WERI-Rb-1 (cell line): ENCODE data around the gene PDLIM5.

ENCODE experiments used
- DNase-seq: peaks from one replicate; pipeline ENCODE4 v3.0.0-alpha.2; 2020
- H3K27ac ChIP-seq: fragments of 250-450 bp; sonication (Bioruptor Pico); 2 replicates; pipeline ENCODE4 v1.5.1; 2020; ENCODE audit warnings: mild to moderate bottlenecking, moderate library complexity
- H3K27me3 ChIP-seq: fragments of 250-450 bp; sonication (Bioruptor Pico); 2 replicates; pipeline ENCODE4 v1.5.1; 2021; ENCODE audit warnings: mild to moderate bottlenecking, low read depth, moderate library complexity; ENCODE audit not compliant: insufficient read depth, severe bottlenecking
- H3K36me3 ChIP-seq: fragments of 250-450 bp; sonication (Bioruptor Pico); 2 replicates; pipeline ENCODE4 v1.5.1; 2020; ENCODE audit warnings: mild to moderate bottlenecking, moderate library complexity
- H3K4me3 ChIP-seq: 2 replicates; pipeline ENCODE4 v1.5.1; 2011; ENCODE audit warnings: low read depth, mild to moderate bottlenecking, control low read depth, low read length
- H3K9me3 ChIP-seq: fragments of 250-450 bp; sonication (Bioruptor Pico); 2 replicates; pipeline ENCODE4 v1.5.1; 2021; ENCODE audit warnings: mild to moderate bottlenecking, moderate library complexity; ENCODE audit not compliant: severe bottlenecking
- CTCF ChIP-seq: IDR thresholded peaks from 2 replicates; pipeline ENCODE4 v1.5.1; 2011; ENCODE audit warnings: low read depth, mild to moderate bottlenecking, control low read depth, inconsistent platforms, low read length

Gene PDLIM5

GRCh38 chr4:94484818-94485217 is 33.1 kb downstream of the PDLIM5 start:
- TF ChIP-seq CTCF = no peak
- Histone ChIP-seq H3K4me3 (no peak overlapping the region), H3K9me3 (no peaks in the 10 kb centered on the region), H3K27me3 (no peaks in the 10 kb centered on the region), H3K36me3 (no peaks in the 10 kb centered on the region), H3K27ac (no peak overlapping the region)
- no peak for DNase-seq

- H3K9me3 ChIP-seq = no peaks in the 10 kb centered on the region
- H3K36me3 ChIP-seq = no peaks in the 10 kb centered on the region
- DNase-seq = no peak
- no peaks in the 10 kb centered on the region for H3K27me3 ChIP-seq
- TF ChIP-seq CTCF = no peak
- no peak overlapping the region for H3K4me3 ChIP-seq
- no peak overlapping the region for H3K27ac ChIP-seq
These were observed 34.6 kb downstream of the PDLIM5 start for GRCh38 chr4:94486372-94486801.

- H3K36me3 ChIP-seq = no peaks in the 10 kb centered on the region
- no peaks in the 10 kb centered on the region for H3K27me3 ChIP-seq
- no peak overlapping the region for H3K4me3 ChIP-seq
- TF ChIP-seq CTCF = no peak
- no peak for DNase-seq
- H3K27ac ChIP-seq = no peak overlapping the region
- H3K9me3 ChIP-seq = no peaks in the 10 kb centered on the region
These were observed 36.9 kb downstream of the PDLIM5 start for GRCh38 chr4:94488670-94489069.

- no peak for DNase-seq
- TF ChIP-seq CTCF = no peak
- Histone ChIP-seq H3K27me3 (no peaks in the 10 kb centered on the region), H3K4me3 (no peak overlapping the region), H3K27ac (no peak overlapping the region), H3K36me3 (no peaks in the 10 kb centered on the region), H3K9me3 (no peaks in the 10 kb centered on the region)
These were observed 37.4 kb downstream of the PDLIM5 start for GRCh38 chr4:94489098-94489497.

GRCh38 chr4:94490437-94490836 is 38.7 kb downstream of the PDLIM5 start:
- H3K36me3 ChIP-seq = no peaks in the 10 kb centered on the region
- no peak for TF ChIP-seq CTCF
- no peak overlapping the region for H3K4me3 ChIP-seq
- no peak for DNase-seq
- no peaks in the 10 kb centered on the region for H3K27me3 ChIP-seq
- H3K9me3 ChIP-seq = no peaks in the 10 kb centered on the region
- H3K27ac ChIP-seq = no peak overlapping the region

- TF ChIP-seq CTCF = no peak
- DNase-seq = no peak
- no peaks in the 10 kb centered on the region for H3K9me3 ChIP-seq
- H3K36me3 ChIP-seq = no peaks in the 10 kb centered on the region
- no peak overlapping the region for H3K4me3 ChIP-seq
- H3K27me3 ChIP-seq = no peaks in the 10 kb centered on the region
- H3K27ac ChIP-seq = no peak overlapping the region
These were observed 39.6 kb downstream of the PDLIM5 start for GRCh38 chr4:94491322-94491721.
